Jurkat, Clone E6-1 (cell line): Measurements from ENCODE around the gene SLC10A2.

Experiments
- DNase-seq: peaks from one replicate; pipeline ENCODE4 v3.0.0-alpha.2; 2011; ENCODE audit warnings: low read depth, low spot score
- H3K4me3 ChIP-seq: 2 replicates; pipeline ENCODE4 v1.5.1; 2011; ENCODE audit warnings: mild to moderate bottlenecking, low read length, control low read depth, moderate library complexity

SLC10A2 gene

GRCh38 chr13:103062079-103062478 is 4.1 kb downstream of the SLC10A2 start:
- no peak for DNase-seq

DNA sequence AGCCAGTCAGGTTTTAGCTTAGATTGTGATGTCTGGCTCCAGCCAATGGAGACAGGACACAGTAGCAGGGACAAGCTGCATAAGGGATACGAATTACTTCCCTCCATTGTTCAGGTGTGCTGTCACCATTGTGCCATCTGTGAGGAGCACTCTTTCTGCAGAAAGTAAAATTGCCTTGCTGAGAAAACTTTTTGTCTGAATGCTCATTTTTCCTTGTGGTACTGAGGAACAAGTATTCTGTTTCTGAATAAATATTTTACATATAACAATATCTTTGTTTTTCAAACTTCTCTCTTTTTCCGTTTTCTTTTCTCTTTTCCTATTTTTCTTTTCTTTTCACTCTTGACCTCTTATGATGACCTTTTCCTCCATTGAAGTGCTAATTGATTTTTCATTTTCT is 10.2 kb downstream of the SLC10A2 start:
- DNase-seq: no peak
- H3K4me3 ChIP-seq: no peak overlapping the region

More at GRCh38 chr13:103062079-103062478, 4.1 kb downstream of the SLC10A2 start:
- H3K4me3 ChIP-seq: no peak overlapping the region

DNA sequence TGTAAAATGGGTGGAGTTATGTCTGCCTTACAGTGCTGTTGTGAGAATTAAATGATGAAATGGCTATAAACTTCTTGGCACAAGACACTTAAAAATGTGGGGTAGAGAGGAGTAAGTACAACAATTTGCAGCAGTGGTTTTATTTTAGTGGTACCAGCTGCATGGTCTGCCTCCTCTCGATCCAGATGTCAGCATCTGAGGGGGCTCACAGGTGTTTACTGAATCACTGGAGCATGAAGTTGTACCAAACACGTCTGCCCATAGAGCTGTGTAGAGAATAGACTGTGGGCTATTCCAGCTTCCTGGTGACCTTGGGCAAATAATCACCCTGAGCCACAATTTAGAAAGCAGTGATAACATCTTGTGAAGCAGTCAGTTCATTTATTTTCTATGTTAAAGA is 11.1 kb downstream of the SLC10A2 start:
- H3K4me3 ChIP-seq: no peak overlapping the region

DNA sequence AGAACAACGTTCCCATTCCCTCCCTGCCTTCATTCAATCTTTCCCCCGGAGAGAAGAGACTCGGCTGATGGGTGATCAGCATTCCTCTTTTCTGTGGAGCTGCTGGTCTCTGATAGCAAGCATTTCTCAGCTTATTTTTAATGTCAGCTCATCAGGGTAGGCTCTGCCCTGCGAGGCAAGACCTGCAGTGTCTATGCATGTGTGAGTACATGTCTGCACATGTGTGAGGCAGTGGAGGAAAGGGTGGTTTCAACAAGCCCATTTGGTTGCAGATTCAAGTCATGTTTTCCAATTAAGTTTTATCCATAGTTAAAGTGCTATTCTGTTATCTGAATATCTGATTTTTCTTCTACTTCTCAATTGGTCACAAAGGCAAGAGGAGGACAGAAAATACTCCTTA is 19.5 kb downstream of the SLC10A2 start:
- H3K4me3 ChIP-seq: no peak overlapping the region
- DNase-seq: no peak

More for the DNA sequence above, 11.1 kb downstream of the SLC10A2 start:
- DNase-seq: no peak

DNA sequence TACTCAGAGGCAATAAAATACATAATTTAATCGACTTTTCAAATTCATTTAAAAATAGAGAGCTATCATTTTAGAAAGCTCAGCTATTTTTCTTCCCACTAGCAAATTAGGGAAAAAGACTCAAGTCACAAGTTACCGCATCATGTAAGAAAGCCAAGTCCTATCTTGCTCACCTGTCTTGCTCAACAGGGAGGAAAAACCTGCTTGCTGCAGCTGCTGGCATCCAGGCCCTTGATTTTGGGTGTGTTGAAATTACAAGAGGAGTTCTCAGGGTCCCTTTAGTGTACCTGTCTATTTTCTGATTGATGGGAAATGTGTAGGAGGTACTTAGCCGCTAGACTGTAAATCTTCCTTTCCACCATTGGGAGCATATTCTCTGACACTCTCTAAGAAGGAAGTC is 22.2 kb downstream of the SLC10A2 start:
- no peak overlapping the region for H3K4me3 ChIP-seq
- no peak for DNase-seq

GRCh38 chr13:103040006-103040405 is 26.2 kb downstream of the SLC10A2 start:
- DNase-seq: no peak
- H3K4me3 ChIP-seq: no peak overlapping the region

DNA sequence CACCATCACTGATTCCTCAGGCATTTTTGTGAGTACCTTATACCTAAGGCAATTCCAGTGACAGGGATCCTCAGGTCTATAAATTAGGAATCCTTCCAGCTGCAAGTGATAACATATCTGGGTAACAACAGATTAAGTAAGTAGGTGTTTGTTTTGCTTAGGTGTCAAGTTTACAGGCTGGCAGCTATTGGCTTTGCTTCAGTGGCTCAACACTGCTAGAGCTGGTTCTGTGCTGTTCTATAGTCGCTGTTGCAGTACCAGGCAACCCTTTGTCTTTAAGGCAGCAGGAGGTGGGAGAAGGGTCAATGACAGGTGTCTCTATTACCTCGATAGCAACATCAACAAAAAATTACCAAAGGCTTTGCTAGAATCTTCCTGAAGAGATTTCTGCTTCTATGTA is 27.0 kb downstream of the SLC10A2 start:
- no peak overlapping the region for H3K4me3 ChIP-seq
- DNase-seq: no peak

GRCh38 chr13:103036268-103036667 is 29.9 kb downstream of the SLC10A2 start:
- no peak overlapping the region for H3K4me3 ChIP-seq
- DNase-seq: no peak

- H3K4me3 ChIP-seq: no peak overlapping the region
- DNase-seq: no peak
Observed at GRCh38 chr13:103033999-103034398, 32.2 kb downstream of the SLC10A2 start.

- no peak for DNase-seq
- H3K4me3 ChIP-seq: no peak overlapping the region
Observed at GRCh38 chr13:103031332-103031873, 34.8 kb downstream of the SLC10A2 start.

- H3K4me3 ChIP-seq: no peak overlapping the region
- DNase-seq: no peak
Observed at GRCh38 chr13:103030776-103031175, 35.4 kb downstream of the SLC10A2 start.

DNA sequence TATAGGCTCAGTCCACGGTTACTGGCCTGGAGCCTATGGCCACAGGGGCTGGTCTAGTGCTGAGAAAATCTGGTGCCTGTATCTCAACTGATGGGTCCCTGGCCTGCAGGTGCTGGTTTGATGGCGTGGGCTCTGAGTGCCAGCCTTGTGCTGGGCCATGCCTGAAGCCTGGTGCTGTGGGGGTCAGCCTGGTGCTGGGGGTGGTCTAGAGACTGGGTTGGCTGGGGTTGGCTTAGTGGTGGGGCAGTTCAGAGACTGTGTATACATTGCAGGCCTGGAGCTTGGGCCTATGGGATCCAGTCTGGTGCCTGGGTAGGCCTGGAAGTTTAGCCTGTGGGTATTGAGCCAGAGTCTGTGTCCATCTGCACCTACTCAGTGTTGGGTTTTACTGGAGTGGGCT is 36.4 kb downstream of the SLC10A2 start:
- no peak overlapping the region for H3K4me3 ChIP-seq
- DNase-seq: no peak

- no peak for DNase-seq
- no peak overlapping the region for H3K4me3 ChIP-seq
Observed at GRCh38 chr13:103022336-103022735, 43.9 kb downstream of the SLC10A2 start.

DNA sequence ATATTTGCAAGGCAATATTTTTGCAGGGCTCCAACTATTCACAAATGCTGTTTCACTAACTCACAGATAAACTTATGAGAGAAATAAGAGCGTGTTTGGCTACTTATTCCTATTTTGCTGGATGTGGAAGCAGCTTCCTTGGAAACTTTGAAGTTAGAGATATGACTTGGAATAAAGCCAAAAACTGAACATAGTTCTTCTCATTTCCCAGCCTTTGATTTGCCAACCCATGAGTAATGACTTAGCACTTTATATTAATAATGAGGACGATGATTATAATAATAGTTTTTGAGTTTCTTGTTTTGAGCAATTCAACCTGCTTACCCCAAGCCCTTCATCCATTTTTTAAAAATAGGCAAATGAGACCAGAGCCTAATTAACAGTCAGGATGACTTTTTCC is 47.7 kb downstream of the SLC10A2 start:
- DNase-seq: no peak
- no peak overlapping the region for H3K4me3 ChIP-seq

DNA sequence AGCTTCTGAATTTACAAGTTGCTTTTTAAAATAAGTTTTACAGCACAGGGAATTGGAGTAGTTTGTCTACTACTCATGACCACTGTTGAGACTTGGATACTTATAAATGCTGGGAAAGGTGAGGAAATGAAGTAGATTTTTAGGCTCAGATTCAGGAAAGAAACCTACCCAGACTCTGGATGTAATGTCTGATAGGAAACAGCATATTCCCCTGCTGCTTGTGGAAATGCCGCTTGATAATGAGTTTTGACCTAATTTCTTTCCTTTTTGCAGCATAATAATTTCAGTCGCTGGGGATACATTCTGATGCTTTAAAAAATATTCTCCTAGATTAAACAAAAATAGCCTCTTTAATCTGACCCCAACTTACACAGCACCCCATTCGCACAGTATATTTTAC is 53.6 kb downstream of the SLC10A2 start:
- no peak for DNase-seq
- no peak overlapping the region for H3K4me3 ChIP-seq

DNA sequence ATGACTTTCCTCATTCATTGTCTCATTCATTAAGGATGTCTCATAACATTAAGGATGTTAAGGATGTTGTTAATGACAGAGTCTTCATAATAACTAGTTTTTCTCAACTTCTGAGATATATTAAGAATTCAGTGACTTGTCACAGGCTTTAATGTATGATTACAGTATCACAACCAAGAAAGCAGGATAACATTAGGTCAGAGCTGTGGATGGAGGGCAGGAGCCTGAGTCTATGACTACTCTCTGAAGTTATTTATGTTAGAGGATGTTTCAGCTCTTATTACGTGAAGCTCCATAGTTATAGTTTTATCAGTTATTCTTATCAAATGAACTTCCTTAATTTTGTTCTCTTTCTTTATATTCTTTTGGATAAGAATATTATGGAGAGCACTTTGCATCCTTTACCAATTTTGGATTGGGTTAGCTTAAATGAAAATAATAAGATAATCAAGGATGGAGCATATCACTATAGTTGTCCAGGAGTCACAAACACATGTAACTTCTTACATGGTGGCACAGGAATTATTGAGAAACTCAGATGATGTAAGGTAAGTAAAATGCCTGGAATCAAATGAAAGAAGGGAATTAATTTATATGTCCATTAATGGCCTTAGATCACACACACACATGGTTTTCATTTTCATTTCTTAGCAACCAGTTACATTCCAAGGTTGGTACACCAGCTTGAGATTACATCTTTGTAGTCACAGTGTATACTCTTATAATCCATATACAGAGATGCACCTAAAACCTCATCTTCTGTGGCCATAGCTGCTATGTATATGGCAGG is 57.0 kb downstream of the SLC10A2 start:
- DNase-seq: no peak
- no peak overlapping the region for H3K4me3 ChIP-seq

DNA sequence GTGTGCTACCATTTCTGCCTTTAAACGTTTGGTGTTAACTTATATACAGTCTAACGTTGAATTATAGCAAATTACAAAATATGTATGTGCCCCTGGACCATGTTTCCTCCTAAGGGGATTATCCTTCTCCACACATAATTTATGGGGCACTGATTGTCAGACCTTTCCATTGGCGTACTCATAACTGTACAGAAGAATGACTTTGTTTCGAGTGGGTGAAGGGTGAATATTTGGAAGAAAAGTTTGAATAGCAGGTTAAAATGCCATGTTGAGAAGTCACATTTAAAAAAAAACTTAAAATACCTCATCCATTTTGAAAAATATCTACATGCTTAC is 58.8 kb downstream of the SLC10A2 start:
- DNase-seq: no peak
- H3K4me3 ChIP-seq: no peak overlapping the region

DNA sequence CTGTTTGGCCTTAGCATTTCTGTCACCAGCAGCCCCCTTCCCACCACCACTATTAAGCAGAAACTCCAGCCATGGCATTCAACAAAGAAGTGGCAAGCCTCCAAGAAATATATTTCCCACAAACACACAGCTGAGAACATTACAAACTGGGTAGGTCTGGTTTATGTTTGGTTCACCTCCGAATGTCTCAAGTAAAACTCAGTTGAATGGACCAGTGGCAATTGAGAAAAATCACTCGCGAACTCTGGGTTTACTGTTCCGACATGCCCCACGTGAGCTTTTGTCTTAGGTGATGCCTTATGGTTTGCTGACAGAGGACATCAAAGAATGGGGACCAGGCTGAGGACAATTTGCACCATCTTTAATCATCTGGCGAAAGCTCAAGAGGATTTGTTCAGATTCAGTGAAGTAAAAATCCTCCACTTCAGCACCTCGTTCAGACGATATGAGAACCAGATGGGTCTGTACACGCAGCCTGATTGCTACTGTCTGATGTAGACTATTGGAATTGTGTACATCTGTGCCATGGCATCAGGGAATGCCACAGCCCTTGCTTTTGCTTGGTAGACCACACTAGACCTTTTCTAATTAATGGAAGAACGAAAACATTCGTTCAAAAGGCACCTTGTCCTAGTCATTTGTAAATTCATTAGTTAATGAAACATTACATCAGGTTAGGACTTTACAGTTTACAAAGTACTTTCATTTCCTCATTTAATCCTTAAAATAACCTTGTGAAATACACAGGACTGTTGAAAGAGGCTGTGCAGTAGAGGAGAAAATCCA is 59.4 kb downstream of the SLC10A2 start:
- DNase-seq: no peak
- no peak overlapping the region for H3K4me3 ChIP-seq

DNA sequence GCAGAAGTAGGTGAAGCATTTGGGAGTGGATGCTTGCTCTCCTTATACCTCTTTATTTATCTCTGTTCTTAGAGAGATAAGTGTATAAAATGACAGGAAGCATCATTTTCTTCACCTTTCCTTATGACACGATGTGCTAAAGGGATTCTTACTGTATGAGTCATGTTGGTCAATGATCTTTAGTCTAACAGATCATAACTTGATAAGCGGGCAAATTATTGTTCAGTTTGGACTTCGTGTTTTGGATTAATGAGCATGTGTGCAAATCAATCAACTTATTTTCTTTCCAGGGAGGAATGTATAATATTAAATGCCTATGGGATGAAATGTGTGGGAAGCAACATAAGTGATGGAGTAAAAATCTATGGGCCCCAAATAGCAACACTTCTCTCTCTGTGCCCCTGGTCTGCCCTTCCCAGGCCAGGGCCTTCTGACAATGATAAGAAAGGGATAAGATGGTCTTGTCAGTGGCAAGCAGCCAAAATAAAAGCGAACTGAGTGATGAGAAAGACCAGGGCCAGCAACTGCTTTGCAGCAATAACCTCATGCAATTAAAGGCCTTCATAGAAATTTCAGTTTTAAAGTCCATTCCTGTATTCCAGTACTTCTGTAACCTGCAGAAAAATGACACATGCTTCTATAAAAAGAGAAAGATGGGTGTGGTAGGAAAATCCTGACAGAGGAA is 61.4 kb downstream of the SLC10A2 start:
- DNase-seq: no peak
- no peak overlapping the region for H3K4me3 ChIP-seq

GRCh38 chr13:103003631-103004030 is 62.6 kb downstream of the SLC10A2 start:
- no peak for DNase-seq
- H3K4me3 ChIP-seq: no peak overlapping the region
